Measurements from ENCODE around the gene LARP7.
A peak's percentile ranks its signal among the peaks of the same experiment; 100 is the strongest.

The LARP7 gene

GRCh38 chr4:112677519-112678091 lies 40.7 kb downstream of the LARP7 start:
- no peak for DNase-seq (ENCODE audit: insufficient read length, low spot score)
- no peak for TF ChIP-seq PAX5 (IDR thresholded peaks at IDR 0.05; ENCODE audit: insufficient read depth, low read length, severe bottlenecking)
- no peak for TF ChIP-seq POLR2A (IDR thresholded peaks at IDR 0.05; ENCODE audit: low read depth, low read length)
- no peak for TF ChIP-seq POU2F2 (IDR thresholded peaks at IDR 0.05; ENCODE audit: low read depth, low read length)
- TF ChIP-seq TAF1 (IDR thresholded peaks at IDR 0.05; ENCODE audit: low read depth, low read length): no peak
- no peak for TF ChIP-seq SPI1 (IDR thresholded peaks at IDR 0.05; ENCODE audit: low read depth, low read length)
- TF ChIP-seq POLR2AphosphoS5 (IDR thresholded peaks at IDR 0.05; ENCODE audit: low read depth, low read length): no peak
- FAIRE-seq: peak; percentile 47

GRCh38 chr4:112680996-112681395 lies 44.1 kb downstream of the LARP7 start:
- FAIRE-seq (no peak), DNase-seq (ENCODE audit: insufficient read length, low spot score) (no peak)
- no peak for TF ChIP-seq POU2F2 (IDR thresholded peaks at IDR 0.05; ENCODE audit: low read depth, low read length)
- no peak for TF ChIP-seq SPI1 (IDR thresholded peaks at IDR 0.05; ENCODE audit: low read depth, low read length)
- TF ChIP-seq POLR2A (IDR thresholded peaks at IDR 0.05; ENCODE audit: low read depth, low read length): no peak
- no peak for TF ChIP-seq PAX5 (IDR thresholded peaks at IDR 0.05; ENCODE audit: insufficient read depth, low read length, severe bottlenecking)
- no peak for TF ChIP-seq POLR2AphosphoS5 (IDR thresholded peaks at IDR 0.05; ENCODE audit: low read depth, low read length)
- no peak for TF ChIP-seq TAF1 (IDR thresholded peaks at IDR 0.05; ENCODE audit: low read depth, low read length)

- TF ChIP-seq PAX5 (IDR thresholded peaks at IDR 0.05; ENCODE audit: insufficient read depth, low read length, severe bottlenecking) (no peak), POLR2A (IDR thresholded peaks at IDR 0.05; ENCODE audit: low read depth, low read length) (no peak), SPI1 (IDR thresholded peaks at IDR 0.05; ENCODE audit: low read depth, low read length) (no peak), TAF1 (IDR thresholded peaks at IDR 0.05; ENCODE audit: low read depth, low read length) (no peak), POLR2AphosphoS5 (IDR thresholded peaks at IDR 0.05; ENCODE audit: low read depth, low read length) (no peak), POU2F2 (IDR thresholded peaks at IDR 0.05; ENCODE audit: low read depth, low read length) (no peak)
- FAIRE-seq (no peak), DNase-seq (ENCODE audit: insufficient read length, low spot score) (no peak)
Measured at GRCh38 chr4:112693507-112693906, 56.6 kb downstream of the LARP7 start.

- FAIRE-seq (no peak), DNase-seq (ENCODE audit: insufficient read length, low spot score) (no peak)
- TF ChIP-seq SPI1 (IDR thresholded peaks at IDR 0.05; ENCODE audit: low read depth, low read length) (no peak), POLR2AphosphoS5 (IDR thresholded peaks at IDR 0.05; ENCODE audit: low read depth, low read length) (no peak), TAF1 (IDR thresholded peaks at IDR 0.05; ENCODE audit: low read depth, low read length) (no peak), PAX5 (IDR thresholded peaks at IDR 0.05; ENCODE audit: insufficient read depth, low read length, severe bottlenecking) (no peak), POLR2A (IDR thresholded peaks at IDR 0.05; ENCODE audit: low read depth, low read length) (no peak), POU2F2 (IDR thresholded peaks at IDR 0.05; ENCODE audit: low read depth, low read length) (no peak)
Measured at GRCh38 chr4:112700679-112701078, 63.7 kb downstream of the LARP7 start.

GRCh38 chr4:112702892-112703291 lies 65.9 kb downstream of the LARP7 start:
- DNase-seq (ENCODE audit: insufficient read length, low spot score) (no peak), FAIRE-seq (no peak)
- TF ChIP-seq TAF1 (IDR thresholded peaks at IDR 0.05; ENCODE audit: low read depth, low read length) (no peak), POLR2AphosphoS5 (IDR thresholded peaks at IDR 0.05; ENCODE audit: low read depth, low read length) (no peak), SPI1 (IDR thresholded peaks at IDR 0.05; ENCODE audit: low read depth, low read length) (no peak), POU2F2 (IDR thresholded peaks at IDR 0.05; ENCODE audit: low read depth, low read length) (no peak), POLR2A (IDR thresholded peaks at IDR 0.05; ENCODE audit: low read depth, low read length) (no peak), PAX5 (IDR thresholded peaks at IDR 0.05; ENCODE audit: insufficient read depth, low read length, severe bottlenecking) (no peak)

GRCh38 chr4:112704322-112704721 lies 67.4 kb downstream of the LARP7 start:
- TF ChIP-seq SPI1 (IDR thresholded peaks at IDR 0.05; ENCODE audit: low read depth, low read length) (no peak), TAF1 (IDR thresholded peaks at IDR 0.05; ENCODE audit: low read depth, low read length) (no peak), POLR2AphosphoS5 (IDR thresholded peaks at IDR 0.05; ENCODE audit: low read depth, low read length) (no peak), POLR2A (IDR thresholded peaks at IDR 0.05; ENCODE audit: low read depth, low read length) (no peak), PAX5 (IDR thresholded peaks at IDR 0.05; ENCODE audit: insufficient read depth, low read length, severe bottlenecking) (no peak), POU2F2 (IDR thresholded peaks at IDR 0.05; ENCODE audit: low read depth, low read length) (no peak)
- FAIRE-seq (no peak), DNase-seq (ENCODE audit: insufficient read length, low spot score) (no peak)

GRCh38 chr4:112704991-112705845 lies 68.3 kb downstream of the LARP7 start:
- TF ChIP-seq POLR2AphosphoS5 (IDR thresholded peaks at IDR 0.05; ENCODE audit: low read depth, low read length) (no peak), TAF1 (IDR thresholded peaks at IDR 0.05; ENCODE audit: low read depth, low read length) (no peak), POLR2A (IDR thresholded peaks at IDR 0.05; ENCODE audit: low read depth, low read length) (no peak), PAX5 (IDR thresholded peaks at IDR 0.05; ENCODE audit: insufficient read depth, low read length, severe bottlenecking) (no peak), POU2F2 (IDR thresholded peaks at IDR 0.05; ENCODE audit: low read depth, low read length) (no peak), SPI1 (IDR thresholded peaks at IDR 0.05; ENCODE audit: low read depth, low read length) (no peak)
- FAIRE-seq (no peak), DNase-seq (ENCODE audit: insufficient read length, low spot score) (no peak)

GRCh38 chr4:112705891-112706839 lies 69.2 kb downstream of the LARP7 start:
- FAIRE-seq (peak; percentile 95), DNase-seq (ENCODE audit: insufficient read length, low spot score) (peak; percentile 39)

DNA sequence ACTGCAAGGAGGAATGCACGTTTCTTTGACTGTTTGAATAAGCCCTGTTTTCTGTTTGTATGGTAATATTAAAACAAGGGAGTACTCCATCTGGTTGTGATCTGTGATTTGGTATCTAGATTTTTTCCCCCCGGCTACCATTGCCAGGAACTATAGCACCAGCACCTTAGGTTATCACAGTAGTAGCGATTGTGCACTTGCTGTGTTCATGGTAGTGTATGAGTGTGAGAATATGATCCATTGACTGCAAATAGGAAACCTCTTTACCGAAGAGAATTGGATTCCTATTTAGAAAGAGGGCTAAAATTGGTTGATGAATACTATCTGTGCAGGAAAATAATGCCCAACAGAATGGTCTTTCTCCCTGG lies 69.9 kb downstream of the LARP7 start:
- TF ChIP-seq TAF1 (IDR thresholded peaks at IDR 0.05; ENCODE audit: low read depth, low read length): no peak
- no peak for TF ChIP-seq PAX5 (IDR thresholded peaks at IDR 0.05; ENCODE audit: insufficient read depth, low read length, severe bottlenecking)
- no peak for TF ChIP-seq POLR2AphosphoS5 (IDR thresholded peaks at IDR 0.05; ENCODE audit: low read depth, low read length)
- TF ChIP-seq SPI1 (IDR thresholded peaks at IDR 0.05; ENCODE audit: low read depth, low read length): no peak
- no peak for TF ChIP-seq POU2F2 (IDR thresholded peaks at IDR 0.05; ENCODE audit: low read depth, low read length)
- TF ChIP-seq POLR2A (IDR thresholded peaks at IDR 0.05; ENCODE audit: low read depth, low read length): no peak
- FAIRE-seq (no peak), DNase-seq (ENCODE audit: insufficient read length, low spot score) (no peak)
